ENCODE data around the gene RNU11.
"Not testable (repeated sequence)": the region's sequence is repeated elsewhere in the genome, so short reads cannot be mapped to it uniquely, and the experiment has no call there.

RNU11 gene

GRCh38 chr1:28663871-28664470, 15.6 kb downstream of the RNU11 start:
- no peak for DNase-seq (ENCODE audit: low spot score)

DNA sequence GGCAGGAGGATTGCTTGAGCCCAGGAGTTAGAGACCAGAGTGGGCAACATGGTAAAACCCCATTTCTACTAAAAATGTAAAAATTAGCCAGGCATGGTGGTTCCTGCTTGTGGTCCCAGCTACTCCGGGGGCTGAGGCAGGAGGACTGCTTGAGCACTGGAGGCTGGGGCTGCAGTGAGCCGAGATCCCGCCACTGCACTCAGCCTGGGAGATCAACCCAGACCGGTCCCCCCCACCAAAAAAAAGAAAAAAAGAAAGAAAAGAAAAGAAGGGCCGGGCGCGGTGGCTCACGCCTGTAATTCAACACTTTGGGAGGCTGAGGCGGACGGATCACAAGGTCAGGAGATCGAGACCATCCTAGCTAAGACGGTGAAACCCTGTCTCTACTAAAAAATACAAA, 18.4 kb downstream of the RNU11 start:
- DNase-seq (ENCODE audit: low spot score): no peak

DNA sequence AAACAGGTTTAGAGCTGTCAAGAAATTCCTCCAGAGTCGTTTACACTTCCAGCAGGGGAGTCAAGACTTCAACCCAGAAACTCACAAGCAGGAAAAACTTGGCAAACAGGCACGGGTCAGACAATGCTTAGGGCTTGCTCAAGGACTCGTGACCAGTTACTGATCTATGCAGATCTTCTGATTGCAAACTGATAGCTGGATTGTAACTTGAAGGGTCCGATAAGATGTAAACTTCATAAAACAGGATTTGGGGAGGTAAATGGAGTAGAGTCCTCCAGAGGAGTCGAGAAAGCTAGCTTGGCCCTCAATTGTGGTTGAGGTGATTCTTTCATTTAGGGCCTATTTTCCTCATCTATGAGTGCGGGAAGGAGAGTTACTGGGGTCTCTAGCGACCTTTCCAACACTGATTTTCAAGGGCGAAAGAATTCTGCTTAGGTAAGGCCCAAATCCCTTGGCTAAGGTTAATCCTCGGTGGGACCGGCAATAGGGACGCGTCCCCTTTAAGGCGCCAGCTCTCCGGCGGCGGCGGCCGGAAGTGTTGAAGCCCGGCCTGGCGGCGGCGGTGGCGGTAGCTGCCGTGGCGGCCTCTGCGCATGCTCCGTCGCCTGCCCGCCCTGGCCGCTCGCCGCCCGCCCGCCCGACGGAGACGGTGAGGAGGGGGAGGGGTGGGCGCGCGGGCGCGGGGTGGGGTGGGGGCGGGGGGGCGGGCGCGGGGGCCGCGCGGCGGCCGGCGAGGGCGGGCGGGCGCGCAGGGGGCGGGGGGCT, 20.0 kb downstream of the RNU11 start, which contains the start of gene GMEB1:
GMEB1 (plus strand) TSS at position 594 of the 765 bp plus-strand sequence. CDS start 14,829 bp downstream, outside the sequence.
- peak; percentile 84 for DNase-seq (ENCODE audit: low spot score)

DNA sequence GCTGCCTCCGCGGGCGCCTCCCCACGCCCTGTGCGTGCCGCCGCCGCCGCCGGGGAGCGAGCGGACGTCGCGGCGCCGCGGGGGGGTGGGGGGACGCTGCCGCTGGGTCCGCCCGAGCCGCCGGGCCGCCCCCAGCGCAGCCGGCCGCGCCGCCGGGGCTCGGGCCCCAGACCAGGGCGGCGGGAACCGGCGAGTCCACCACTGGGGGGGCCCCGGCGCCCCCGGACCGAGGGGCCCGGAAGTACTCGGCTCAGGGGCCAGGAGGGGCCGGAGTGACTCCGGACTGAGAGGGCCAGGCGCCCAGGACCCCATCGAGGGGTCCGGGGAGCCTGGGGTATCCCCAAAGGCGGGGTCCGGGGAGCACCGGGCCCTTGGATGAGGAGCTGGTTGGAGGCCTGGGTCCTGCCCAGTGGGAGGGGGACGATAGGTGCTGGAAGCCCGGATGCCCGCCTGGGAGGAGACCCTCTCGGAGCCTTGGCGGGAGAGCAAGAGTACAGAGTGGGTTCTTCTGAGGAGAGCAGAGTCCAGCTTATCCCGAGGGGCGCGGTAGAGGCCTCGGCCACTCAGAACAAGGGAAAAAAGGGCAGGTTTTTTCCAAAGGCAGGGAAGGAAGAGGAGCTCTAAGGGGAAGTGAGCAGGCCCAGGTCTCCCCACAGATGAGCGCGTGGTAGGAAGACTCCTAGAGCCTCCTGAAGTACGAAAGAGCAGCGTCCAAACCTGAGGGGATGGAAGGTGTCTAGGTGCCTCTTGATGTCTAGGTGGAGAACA, 20.7 kb downstream of the RNU11 start:
- peak; percentile 33 for DNase-seq (ENCODE audit: low spot score)

GRCh38 chr1:28671254-28671780, 22.9 kb downstream of the RNU11 start:
- DNase-seq (ENCODE audit: low spot score): no peak

DNA sequence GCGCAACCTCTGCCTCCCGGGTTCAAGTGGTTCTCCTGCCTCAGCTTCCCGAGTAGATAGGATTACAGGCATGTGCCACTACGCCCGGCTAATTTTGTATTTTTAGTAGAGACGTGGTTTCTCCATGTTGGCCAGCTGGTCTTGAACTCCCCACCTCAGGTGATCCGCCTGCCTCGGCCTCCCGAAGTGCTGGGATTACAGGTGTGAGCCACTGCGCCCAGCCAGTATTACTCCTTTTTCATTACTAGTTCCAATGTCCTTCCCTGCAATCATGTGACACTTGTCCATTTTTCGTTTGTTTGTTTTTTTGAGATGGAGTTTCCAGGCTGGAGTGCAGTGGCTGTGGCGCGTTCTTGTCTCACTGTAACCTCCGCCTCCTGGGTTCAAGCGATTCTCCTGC, 24.6 kb downstream of the RNU11 start:
- DNase-seq (ENCODE audit: low spot score): not testable (repeated sequence)

GRCh38 chr1:28675924-28676257, 27.5 kb downstream of the RNU11 start:
- DNase-seq (ENCODE audit: low spot score): no peak

DNA sequence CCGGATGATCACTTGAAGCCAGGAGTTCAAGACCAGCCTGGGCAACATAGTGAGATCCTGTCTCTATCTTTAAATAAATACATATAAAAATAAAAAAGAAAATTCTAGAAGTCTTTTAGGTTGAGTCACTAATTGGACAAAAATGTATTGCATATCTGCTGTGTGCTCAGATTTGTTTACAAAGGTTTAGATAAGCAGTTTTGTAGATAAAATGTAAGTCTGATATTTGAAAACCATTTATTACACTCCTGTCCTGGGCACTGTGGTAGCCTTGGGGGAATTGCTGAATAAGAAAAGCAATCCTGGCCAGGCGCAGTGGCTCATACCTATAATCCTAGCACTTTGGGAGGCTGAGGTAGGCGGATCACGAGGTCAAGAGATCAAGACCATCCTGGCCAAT, 31.8 kb downstream of the RNU11 start:
- DNase-seq (ENCODE audit: low spot score): no peak

DNA sequence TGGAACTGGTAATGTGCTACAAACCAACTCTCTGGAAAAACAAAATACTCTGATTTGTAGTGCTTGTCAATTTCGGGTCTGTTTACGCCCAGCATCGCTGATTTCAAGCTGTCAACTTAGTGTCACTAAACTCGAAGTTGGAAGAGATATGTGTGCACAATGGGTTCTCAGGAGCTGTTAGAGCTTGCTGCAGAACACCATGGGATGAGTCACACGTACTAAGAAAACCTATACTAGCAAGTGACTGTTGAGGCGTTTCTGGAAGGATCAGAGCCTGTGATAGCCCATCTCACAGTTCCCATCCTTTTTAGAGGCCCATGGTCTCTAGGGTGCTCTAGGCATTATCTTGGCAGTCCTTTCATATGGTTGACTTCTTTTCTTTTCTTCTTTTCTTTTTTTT, 34.4 kb downstream of the RNU11 start:
- no peak for DNase-seq (ENCODE audit: low spot score)

GRCh38 chr1:28684937-28685336, 36.5 kb downstream of the RNU11 start:
- no peak for DNase-seq (ENCODE audit: low spot score)

- not testable (repeated sequence) for DNase-seq (ENCODE audit: low spot score)
Measured at GRCh38 chr1:28691627-28692026, 43.2 kb downstream of the RNU11 start.
